ENCODE results near the gene SLC6A6. TPM values are rescaled to one million over a fixed set of nuclear protein-coding genes. Genes with fewer than 3 reads are reported as not detected.
A peak's percentile ranks its signal among the peaks of the same experiment; 100 is the strongest.

Gene SLC6A6
- total RNA-seq, 2 experiments from 2014 or later = 43.4 to 48.8 TPM

DNA sequence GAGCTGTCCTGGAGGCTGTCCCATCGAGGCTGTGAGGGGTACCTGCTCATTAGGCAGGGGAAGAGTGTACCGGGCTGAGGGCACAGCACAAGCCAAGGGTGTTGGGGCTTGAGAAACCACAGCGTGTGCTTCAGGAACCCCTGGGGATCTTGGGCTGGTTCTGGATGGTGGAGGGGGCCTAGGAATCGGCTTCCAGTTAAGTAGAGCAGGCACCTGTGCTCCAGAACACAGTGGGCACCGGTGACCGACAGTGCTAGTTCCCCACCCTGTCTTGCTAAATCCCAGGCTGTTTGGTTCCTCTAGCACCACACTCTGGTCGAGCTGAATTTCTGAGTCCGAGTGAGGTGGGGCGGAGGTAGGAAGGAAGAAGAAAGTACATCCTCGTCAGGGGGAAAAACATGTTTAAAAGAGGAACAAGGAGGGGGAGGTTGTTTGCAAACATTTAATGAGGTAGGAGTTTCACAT, 29.1 kb downstream of the SLC6A6 start:
- ATAC-seq (peak; percentile 3), DNase-seq (no peak)
- H3K36me3 Mint-ChIP-seq (ENCODE audit: low read depth) = peaks cover 15% of the 10 kb centered on the region
- peak overlapping the region; percentile 94 for H3K27ac Mint-ChIP-seq
- POLR2A ChIA-PET = interaction anchor here (1.0 to 12.2 kb wide), 10 partner anchors 9 to 308 kb away, joined by 3 to 112 read pairs (median 4); partner anchors contain the start of genes CCDC174 and SLC6A6
- TF ChIP-seq, protein P1, sequence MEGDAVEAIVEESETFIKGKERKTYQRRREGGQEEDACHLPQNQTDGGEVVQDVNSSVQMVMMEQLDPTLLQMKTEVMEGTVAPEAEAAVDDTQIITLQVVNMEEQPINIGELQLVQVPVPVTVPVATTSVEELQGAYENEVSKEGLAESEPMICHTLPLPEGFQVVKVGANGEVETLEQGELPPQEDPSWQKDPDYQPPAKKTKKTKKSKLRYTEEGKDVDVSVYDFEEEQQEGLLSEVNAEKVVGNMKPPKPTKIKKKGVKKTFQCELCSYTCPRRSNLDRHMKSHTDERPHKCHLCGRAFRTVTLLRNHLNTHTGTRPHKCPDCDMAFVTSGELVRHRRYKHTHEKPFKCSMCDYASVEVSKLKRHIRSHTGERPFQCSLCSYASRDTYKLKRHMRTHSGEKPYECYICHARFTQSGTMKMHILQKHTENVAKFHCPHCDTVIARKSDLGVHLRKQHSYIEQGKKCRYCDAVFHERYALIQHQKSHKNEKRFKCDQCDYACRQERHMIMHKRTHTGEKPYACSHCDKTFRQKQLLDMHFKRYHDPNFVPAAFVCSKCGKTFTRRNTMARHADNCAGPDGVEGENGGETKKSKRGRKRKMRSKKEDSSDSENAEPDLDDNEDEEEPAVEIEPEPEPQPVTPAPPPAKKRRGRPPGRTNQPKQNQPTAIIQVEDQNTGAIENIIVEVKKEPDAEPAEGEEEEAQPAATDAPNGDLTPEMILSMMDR (IDR thresholded peaks at IDR 0.05) = no peak
- H3K27me3 Mint-ChIP-seq = no peaks in the 10 kb centered on the region
- CTCF ChIA-PET = interaction anchor here (0.9 to 1.5 kb wide), 8 partner anchors 8 to 252 kb away, joined by 3 to 7 read pairs (median 3); partner anchors contain the start of gene SLC6A6
- H3K9me3 Mint-ChIP-seq = no peaks in the 10 kb centered on the region
- intact Hi-C loops (cut with micrococcal nuclease) = no loop called here
- peaks cover 88% of the 10 kb centered on the region for H3K4me1 Mint-ChIP-seq (ENCODE audit: low read depth)
- H3K4me3 Mint-ChIP-seq = peak overlapping the region; percentile 65

DNA sequence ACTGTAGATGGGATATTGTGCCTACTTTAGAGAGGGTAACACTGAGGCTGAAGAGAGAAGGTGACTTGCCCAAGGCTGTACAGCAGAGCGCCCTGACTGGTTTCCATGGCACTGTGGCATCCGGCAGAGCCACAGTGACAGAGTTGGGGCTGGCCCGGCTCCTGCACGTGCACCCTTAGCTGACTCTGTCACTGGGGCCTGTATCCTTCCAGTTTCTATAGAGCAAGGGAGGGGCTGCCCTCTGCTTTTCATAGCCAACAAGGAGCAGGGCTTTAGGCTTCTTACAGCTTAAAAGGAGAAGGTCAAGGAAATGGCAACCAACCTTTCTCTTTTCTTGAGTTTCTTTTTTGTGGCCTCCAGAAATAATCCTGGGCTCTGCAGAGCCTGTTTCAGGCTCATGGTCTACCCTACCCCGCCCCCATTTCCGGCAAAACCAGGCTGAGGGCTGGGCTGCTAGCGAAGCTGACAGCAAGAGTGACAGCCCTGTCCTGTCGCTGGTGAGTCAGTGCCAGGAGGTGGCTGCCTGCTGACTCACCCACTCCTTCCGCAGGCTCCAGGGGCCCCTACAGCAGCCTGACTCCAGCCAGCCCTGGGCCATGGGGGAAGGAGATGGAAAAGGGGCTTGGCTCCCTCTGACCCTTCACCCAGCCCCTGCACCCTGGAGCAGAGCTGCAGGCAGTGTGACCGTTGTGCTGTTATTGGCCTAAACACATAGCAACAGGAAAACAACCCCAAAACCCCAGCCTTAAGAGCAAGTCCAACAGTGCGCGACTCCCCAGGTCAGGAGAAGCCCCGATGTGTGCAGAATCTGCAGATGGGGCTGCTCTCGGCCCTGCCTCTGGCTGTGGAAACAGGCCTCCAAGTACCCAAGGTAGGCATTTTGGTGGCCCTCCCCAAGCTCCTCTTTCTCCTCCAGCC, 29.8 kb downstream of the SLC6A6 start:
- Mint-ChIP-seq H3K9me3 (no peaks in the 10 kb centered on the region), H3K27me3 (no peaks in the 10 kb centered on the region), H3K4me3 (peak overlapping the region; percentile 65), H3K4me1 (ENCODE audit: low read depth) (peaks cover 84% of the 10 kb centered on the region), H3K36me3 (ENCODE audit: low read depth) (peaks cover 11% of the 10 kb centered on the region), H3K27ac (peak overlapping the region; percentile 94)
- intact Hi-C loops (cut with micrococcal nuclease) = loop anchor here (2.0 kb wide), 1 partner anchor 29 kb away; the partner anchor contains the start of gene SLC6A6
- TF ChIP-seq, protein P1 (IDR thresholded peaks at IDR 0.05) = no peak
- ChIA-PET POLR2A (interaction anchor here (1.0 to 12.2 kb wide), 11 partner anchors 8 to 309 kb away, joined by 3 to 112 read pairs (median 4); partner anchors contain the start of genes CCDC174 and SLC6A6), CTCF (interaction anchor here (0.9 to 1.5 kb wide), 8 partner anchors 9 to 253 kb away, joined by 3 to 7 read pairs (median 3); partner anchors contain the start of gene SLC6A6)
- ATAC-seq (peak; percentile 87), DNase-seq (peak; percentile 98)

DNA sequence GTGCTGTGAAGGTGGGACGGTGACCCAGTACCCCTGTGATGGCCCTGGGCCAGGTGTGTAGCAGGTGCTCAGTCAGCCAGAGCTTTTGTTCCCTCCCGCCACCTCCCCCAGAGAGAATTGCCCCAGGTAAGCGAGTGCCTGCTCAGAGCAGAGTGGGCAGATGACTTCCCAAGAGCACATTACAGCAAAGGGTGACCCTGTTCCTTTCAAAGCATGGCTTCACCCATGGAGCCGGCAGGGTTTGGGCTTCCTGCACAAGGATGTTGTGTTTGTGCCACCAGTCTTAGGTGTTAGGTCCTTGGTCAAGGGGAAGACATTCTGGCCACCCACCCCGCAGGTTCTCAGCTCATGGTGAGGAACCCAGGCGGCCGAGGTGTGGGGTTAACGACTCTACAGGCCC, 30.7 kb downstream of the SLC6A6 start:
- ATAC-seq = no peak
- POLR2A ChIA-PET = interaction anchor here (0.9 to 12.2 kb wide), 2 partner anchors 9 to 28 kb away, joined by 5 to 112 read pairs; partner anchors contain the start of gene SLC6A6
- no peaks in the 10 kb centered on the region for H3K27me3 Mint-ChIP-seq
- CTCF ChIA-PET = interaction anchor here (0.8 to 1.3 kb wide), 2 partner anchors 28 to 217 kb away, joined by 3 to 4 read pairs; no protein-coding TSS in a partner anchor
- H3K9me3 Mint-ChIP-seq = no peaks in the 10 kb centered on the region
- H3K4me1 Mint-ChIP-seq (ENCODE audit: low read depth) = peaks cover 74% of the 10 kb centered on the region
- intact Hi-C loops (cut with micrococcal nuclease) = loop anchor here (2.0 kb wide), 1 partner anchor 30 kb away; the partner anchor contains the start of gene SLC6A6
- no peak for DNase-seq
- H3K36me3 Mint-ChIP-seq (ENCODE audit: low read depth) = peaks cover 11% of the 10 kb centered on the region
- peak overlapping the region; percentile 94 for H3K27ac Mint-ChIP-seq
- H3K4me3 Mint-ChIP-seq = peak overlapping the region; percentile 65
- TF ChIP-seq, protein P1 (IDR thresholded peaks at IDR 0.05) = no peak

DNA sequence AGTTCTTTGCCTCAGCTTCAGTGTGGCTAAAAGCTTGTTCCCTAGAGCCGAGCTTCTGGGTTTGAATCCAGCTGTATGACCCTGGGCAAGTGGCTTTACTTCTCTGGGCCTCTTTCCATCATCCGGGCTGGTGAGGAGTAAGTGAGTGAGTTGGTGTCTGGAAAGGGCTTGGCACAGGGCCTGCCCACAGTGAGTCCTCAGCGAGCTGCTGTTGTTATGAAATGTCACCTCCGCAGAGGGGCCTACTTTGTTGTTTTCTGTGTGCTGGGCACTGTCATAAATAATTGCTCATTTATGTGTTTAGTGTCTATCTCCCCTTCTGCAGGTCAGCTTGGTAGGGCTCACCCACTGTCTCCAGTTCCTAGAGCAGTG, 31.7 kb downstream of the SLC6A6 start:
- H3K4me1 Mint-ChIP-seq (ENCODE audit: low read depth) = peaks cover 71% of the 10 kb centered on the region
- intact Hi-C loops (cut with micrococcal nuclease) = no loop called here
- POLR2A ChIA-PET = interaction anchor here (12.2 kb wide), 1 partner anchor 29 kb away, joined by 112 read pairs; the partner anchor contains the start of gene SLC6A6
- no peaks in the 10 kb centered on the region for H3K9me3 Mint-ChIP-seq
- H3K27ac Mint-ChIP-seq = peak overlapping the region; percentile 66
- peaks cover 11% of the 10 kb centered on the region for H3K36me3 Mint-ChIP-seq (ENCODE audit: low read depth)
- H3K27me3 Mint-ChIP-seq = no peaks in the 10 kb centered on the region
- DNase-seq = peak; percentile 32
- no peak for ATAC-seq
- CTCF ChIA-PET = interaction anchor here (0.8 to 1.3 kb wide), 3 partner anchors 29 to 218 kb away, joined by 3 to 4 read pairs (median 3); no protein-coding TSS in a partner anchor
- TF ChIP-seq, protein P1 (IDR thresholded peaks at IDR 0.05) = no peak
- no peak overlapping the region for H3K4me3 Mint-ChIP-seq
